ENCODE results near the gene NFIC. TPM values are rescaled to one million over a fixed set of nuclear protein-coding genes. Genes with fewer than 3 reads are reported as not detected.

NFIC gene
- total and polyA plus RNA-seq, 3 donors from 2014 or later, result 56.5 to 127 (median 113) TPM

- Histone ChIP-seq H3K9me3 (no peaks in the 10 kb centered on the region), H3K27ac (peak overlapping the region in 1 of 2 donors; percentile 97), H3K27me3 (no peaks in the 10 kb centered on the region), H3K4me3 (no peak overlapping the region), H3K4me1 (peaks cover 51% of the 10 kb centered on the region), H3K36me3 (ENCODE audit: low read depth, missing control alignments) (no peaks in the 10 kb centered on the region)
- no peak for TF ChIP-seq CTCF (IDR thresholded peaks at IDR 0.05)
- TF ChIP-seq POLR2A (IDR thresholded peaks at IDR 0.05), result no peak
- 80 to 88% methylated on average over 14 to 18 of the region's 18 CpGs for WGBS, 2 donors
- intact Hi-C loops (cut with DNase I; ENCODE audit: low total_unique reads), result no loop called here
- no peak for DNase-seq
These were observed 34.8 kb downstream of the NFIC start for GRCh38 chr19:3401004-3401768.

- peaks cover 44% of the 10 kb centered on the region for H3K4me1 ChIP-seq
- intact Hi-C loops (cut with DNase I; ENCODE audit: low total_unique reads), result no loop called here
- H3K27ac ChIP-seq, result peak overlapping the region; percentile 97 to 99
- WGBS, 2 donors, result 63 to 71% methylated on average over 10 of the region's 10 CpGs
- DNase-seq, result no peak
- no peaks in the 10 kb centered on the region for H3K36me3 ChIP-seq (ENCODE audit: low read depth, missing control alignments)
- H3K27me3 ChIP-seq, result no peaks in the 10 kb centered on the region
- no peaks in the 10 kb centered on the region for H3K9me3 ChIP-seq
- H3K4me3 ChIP-seq, result peak overlapping the region in 1 of 2 donors; percentile 60
- TF ChIP-seq POLR2A (IDR thresholded peaks at IDR 0.05) (no peak), CTCF (IDR thresholded peaks at IDR 0.05) (no peak)
These were observed 36.5 kb downstream of the NFIC start for GRCh38 chr19:3402631-3403443.

GRCh38 chr19:3403489-3404323 lies 37.3 kb downstream of the NFIC start:
- no peak for TF ChIP-seq POLR2A (IDR thresholded peaks at IDR 0.05)
- TF ChIP-seq CTCF (IDR thresholded peaks at IDR 0.05), result no peak
- Histone ChIP-seq H3K4me1 (peaks cover 42% of the 10 kb centered on the region), H3K27ac (peak overlapping the region; percentile 97 to 99), H3K4me3 (peak overlapping the region; percentile 33 to 60), H3K36me3 (ENCODE audit: low read depth, missing control alignments) (no peaks in the 10 kb centered on the region), H3K9me3 (no peaks in the 10 kb centered on the region), H3K27me3 (no peaks in the 10 kb centered on the region)
- WGBS, 2 donors, result 2 to 7% methylated on average over 12 to 42 of the region's 49 CpGs
- peak; percentile 82 for DNase-seq
- intact Hi-C loops (cut with DNase I; ENCODE audit: low total_unique reads), result no loop called here

GRCh38 chr19:3404324-3405260 lies 38.2 kb downstream of the NFIC start:
- peak; percentile 87 for DNase-seq
- 11 to 18% methylated on average over 16 to 58 of the region's 62 CpGs for WGBS, 2 donors
- H3K4me1 ChIP-seq, result peaks cover 47% of the 10 kb centered on the region
- H3K36me3 ChIP-seq (ENCODE audit: low read depth, missing control alignments), result no peaks in the 10 kb centered on the region
- no peaks in the 10 kb centered on the region for H3K27me3 ChIP-seq
- TF ChIP-seq CTCF (IDR thresholded peaks at IDR 0.05), result no peak
- peak overlapping the region; percentile 33 to 60 for H3K4me3 ChIP-seq
- peak overlapping the region; percentile 97 to 99 for H3K27ac ChIP-seq
- intact Hi-C loops (cut with DNase I; ENCODE audit: low total_unique reads), result no loop called here
- no peaks in the 10 kb centered on the region for H3K9me3 ChIP-seq
